Measurements from ENCODE around the gene DLGAP5. TPM values are rescaled to one million over a fixed set of nuclear protein-coding genes. Genes with fewer than 3 reads are reported as not detected.

DLGAP5 gene
- total RNA-seq, 1 donor from 2014 or later = not detected

GRCh38 chr14:55115861-55116245 lies 75.5 kb downstream of the DLGAP5 start:
- Histone ChIP-seq H3K27ac (no peak overlapping the region), H3K4me1 (peaks cover 0 to 9% of the 10 kb centered on the region in 2 donors), H3K9me3 (no peaks in the 10 kb centered on the region), H3K27me3 (no peaks in the 10 kb centered on the region), H3K36me3 (no peaks in the 10 kb centered on the region), H3K4me3 (no peak overlapping the region)
- intact Hi-C loops (cut with DNase I) = no loop called here
- TF ChIP-seq, protein P1, sequence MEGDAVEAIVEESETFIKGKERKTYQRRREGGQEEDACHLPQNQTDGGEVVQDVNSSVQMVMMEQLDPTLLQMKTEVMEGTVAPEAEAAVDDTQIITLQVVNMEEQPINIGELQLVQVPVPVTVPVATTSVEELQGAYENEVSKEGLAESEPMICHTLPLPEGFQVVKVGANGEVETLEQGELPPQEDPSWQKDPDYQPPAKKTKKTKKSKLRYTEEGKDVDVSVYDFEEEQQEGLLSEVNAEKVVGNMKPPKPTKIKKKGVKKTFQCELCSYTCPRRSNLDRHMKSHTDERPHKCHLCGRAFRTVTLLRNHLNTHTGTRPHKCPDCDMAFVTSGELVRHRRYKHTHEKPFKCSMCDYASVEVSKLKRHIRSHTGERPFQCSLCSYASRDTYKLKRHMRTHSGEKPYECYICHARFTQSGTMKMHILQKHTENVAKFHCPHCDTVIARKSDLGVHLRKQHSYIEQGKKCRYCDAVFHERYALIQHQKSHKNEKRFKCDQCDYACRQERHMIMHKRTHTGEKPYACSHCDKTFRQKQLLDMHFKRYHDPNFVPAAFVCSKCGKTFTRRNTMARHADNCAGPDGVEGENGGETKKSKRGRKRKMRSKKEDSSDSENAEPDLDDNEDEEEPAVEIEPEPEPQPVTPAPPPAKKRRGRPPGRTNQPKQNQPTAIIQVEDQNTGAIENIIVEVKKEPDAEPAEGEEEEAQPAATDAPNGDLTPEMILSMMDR (IDR thresholded peaks at IDR 0.05) = no peak
- no peak for DNase-seq (ENCODE audit: low spot score in 2 of 2)

GRCh38 chr14:55115460-55115859 lies 75.9 kb downstream of the DLGAP5 start:
- Histone ChIP-seq H3K36me3 (no peaks in the 10 kb centered on the region), H3K27ac (no peak overlapping the region), H3K27me3 (no peaks in the 10 kb centered on the region), H3K4me3 (no peak overlapping the region), H3K9me3 (no peaks in the 10 kb centered on the region), H3K4me1 (peaks cover 0 to 9% of the 10 kb centered on the region in 2 donors)
- TF ChIP-seq, protein P1 (IDR thresholded peaks at IDR 0.05) = no peak
- DNase-seq (ENCODE audit: low spot score in 2 of 2) = no peak
- intact Hi-C loops (cut with DNase I) = no loop called here

DNA sequence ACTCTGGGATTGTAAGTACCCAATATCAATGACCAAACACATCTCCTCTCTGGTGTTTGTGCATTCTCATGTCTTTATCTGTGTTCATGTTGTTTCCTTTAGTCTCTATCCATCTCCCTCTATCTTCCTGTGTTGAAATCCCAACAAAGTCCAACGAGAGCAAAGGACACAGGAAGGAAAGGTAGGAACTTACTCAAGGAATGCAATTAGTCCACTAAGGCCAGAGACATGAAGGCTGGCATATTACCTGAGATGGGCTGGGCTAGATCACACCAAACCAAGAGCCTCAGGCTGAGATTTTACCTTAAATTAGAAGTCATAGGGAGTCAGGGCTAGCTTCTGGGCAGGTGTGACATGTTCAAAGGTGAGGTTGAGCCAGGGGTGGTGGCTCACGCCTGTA lies 76.7 kb downstream of the DLGAP5 start:
- Histone ChIP-seq H3K4me1 (peaks cover 0 to 9% of the 10 kb centered on the region in 2 donors), H3K4me3 (no peak overlapping the region), H3K27ac (no peak overlapping the region), H3K9me3 (no peaks in the 10 kb centered on the region), H3K36me3 (no peaks in the 10 kb centered on the region), H3K27me3 (no peaks in the 10 kb centered on the region)
- DNase-seq (ENCODE audit: low spot score in 2 of 2) = no peak
- TF ChIP-seq, protein P1 (IDR thresholded peaks at IDR 0.05) = no peak
- intact Hi-C loops (cut with DNase I) = no loop called here

DNA sequence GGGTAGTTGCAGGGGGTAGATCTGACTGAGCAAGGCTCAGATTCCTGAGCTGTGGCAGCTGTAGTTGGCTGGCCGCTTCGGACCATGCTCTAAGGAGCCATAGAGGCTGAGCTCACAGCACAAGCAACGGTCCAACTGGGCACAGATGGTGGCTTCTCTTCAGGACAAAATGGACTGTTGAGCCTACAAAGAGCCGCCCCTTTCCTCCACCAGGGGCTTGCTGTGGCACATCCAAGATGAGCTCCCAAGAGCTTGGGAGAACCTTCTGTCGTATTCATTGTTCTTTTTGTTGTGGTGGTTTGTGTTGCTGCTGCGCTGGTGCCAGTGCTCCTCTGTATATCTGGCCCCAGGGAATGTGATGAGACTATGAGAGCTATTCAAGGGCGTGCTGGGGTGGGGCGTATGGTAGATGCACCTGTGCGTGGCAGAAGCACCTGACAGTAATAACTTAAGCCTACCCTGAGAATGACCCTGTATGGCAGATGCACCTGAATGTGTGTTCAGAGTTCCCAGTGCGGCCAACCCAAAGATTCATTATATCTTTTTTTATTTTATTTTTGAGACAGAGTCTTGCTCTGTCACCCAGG lies 80.2 kb downstream of the DLGAP5 start:
- Histone ChIP-seq H3K36me3 (no peaks in the 10 kb centered on the region), H3K4me3 (no peak overlapping the region), H3K9me3 (no peaks in the 10 kb centered on the region), H3K27me3 (no peaks in the 10 kb centered on the region), H3K4me1 (peaks cover 10 to 17% of the 10 kb centered on the region in 2 donors), H3K27ac (no peak overlapping the region)
- intact Hi-C loops (cut with DNase I) = no loop called here
- TF ChIP-seq, protein P1 (IDR thresholded peaks at IDR 0.05) = no peak
- DNase-seq (ENCODE audit: low spot score in 2 of 2) = no peak

DNA sequence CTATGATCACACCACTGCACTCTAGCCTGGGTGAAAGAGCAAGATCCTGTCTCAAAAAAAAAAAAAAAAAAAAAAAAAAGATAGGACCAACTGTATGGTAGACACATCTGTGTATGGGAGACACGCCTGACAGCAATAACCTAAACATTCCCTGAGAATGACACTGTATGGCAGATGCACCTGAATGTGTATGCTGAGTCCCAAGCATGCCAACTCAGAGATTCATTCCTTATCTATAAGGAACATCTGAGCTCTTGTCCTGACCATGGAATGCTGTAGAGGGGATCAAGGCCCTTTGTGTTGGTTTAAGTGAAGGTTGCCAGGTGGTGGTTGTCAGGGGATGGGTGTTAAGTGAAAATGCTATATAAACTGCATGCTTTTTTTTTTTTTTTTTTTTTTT lies 81.5 kb downstream of the DLGAP5 start:
- peaks cover 10 to 21% of the 10 kb centered on the region in 2 donors for H3K4me1 ChIP-seq
- H3K27ac ChIP-seq = no peak overlapping the region
- H3K36me3 ChIP-seq = no peaks in the 10 kb centered on the region
- no peak for DNase-seq (ENCODE audit: low spot score in 2 of 2)
- TF ChIP-seq, protein P1 (IDR thresholded peaks at IDR 0.05) = no peak
- H3K4me3 ChIP-seq = no peak overlapping the region
- H3K9me3 ChIP-seq = no peaks in the 10 kb centered on the region
- intact Hi-C loops (cut with DNase I) = no loop called here
- no peaks in the 10 kb centered on the region for H3K27me3 ChIP-seq

Measured in ascending aorta (tissue), 2 donors.